SHP77 treated with DMSO at 0.1 percent for 48 hours (cell line): ENCODE measurements around the gene MFN2.
"Not testable (repeated sequence)": the region's sequence is repeated elsewhere in the genome, so short reads cannot be mapped to it uniquely, and the experiment has no call there.

ENCODE experiments used
- DNase-seq: peaks from one replicate; lab custom pipeline; 2025; lab: John Stamatoyannopoulos, UW

The MFN2 gene

DNA sequence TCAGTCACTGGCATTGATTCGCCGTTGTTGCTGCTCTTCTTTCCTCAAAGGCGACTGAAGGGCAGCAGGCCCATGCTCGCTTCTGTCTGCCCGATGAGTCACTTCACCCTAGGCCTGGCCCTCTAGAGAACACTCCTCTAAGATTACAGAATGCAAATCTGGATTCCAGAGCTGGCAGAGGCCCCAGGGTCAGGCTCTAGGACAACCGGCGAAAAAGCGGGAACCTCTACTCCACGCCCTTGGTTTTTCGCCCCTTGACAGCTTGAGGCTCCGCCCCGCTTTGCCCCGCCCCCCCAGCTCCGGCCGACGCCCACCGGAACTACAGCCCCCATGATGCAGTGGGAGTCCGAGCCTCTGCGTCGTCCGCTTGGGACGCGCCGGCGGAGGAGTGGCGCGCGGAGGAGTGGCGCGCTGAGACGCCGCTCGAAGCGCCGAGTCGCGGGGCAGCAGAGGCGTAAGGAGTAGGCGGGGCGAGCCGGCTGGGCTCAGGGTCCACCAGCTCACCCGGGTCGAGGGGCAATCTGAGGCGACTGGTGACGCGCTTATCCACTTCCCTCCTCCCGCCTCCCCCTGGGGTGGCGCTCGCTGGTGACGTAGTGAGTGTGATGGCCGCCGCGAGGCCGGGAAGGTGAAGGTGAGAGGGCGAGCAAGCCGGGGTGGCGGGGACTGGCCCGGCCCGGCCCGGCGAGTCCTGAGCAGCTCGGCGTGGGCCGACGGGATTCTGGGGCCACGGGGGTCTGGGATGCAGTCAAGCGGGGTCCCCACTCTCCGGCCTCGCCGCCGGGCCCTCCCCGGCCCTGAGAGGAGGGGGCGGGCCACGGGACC, at the start of gene MFN2:
MFN2 (plus strand) TSS at position 594 of the 825 bp plus-strand sequence. CDS start 8,725 bp downstream, outside the sequence.
- peak; percentile 93 for DNase-seq

- no peak for DNase-seq
Measured at GRCh38 chr1:11930571-11931445, 49.4 kb upstream of the MFN2 start.

GRCh38 chr1:11931845-11932244, 48.4 kb upstream of the MFN2 start:
- DNase-seq, result no peak

DNA sequence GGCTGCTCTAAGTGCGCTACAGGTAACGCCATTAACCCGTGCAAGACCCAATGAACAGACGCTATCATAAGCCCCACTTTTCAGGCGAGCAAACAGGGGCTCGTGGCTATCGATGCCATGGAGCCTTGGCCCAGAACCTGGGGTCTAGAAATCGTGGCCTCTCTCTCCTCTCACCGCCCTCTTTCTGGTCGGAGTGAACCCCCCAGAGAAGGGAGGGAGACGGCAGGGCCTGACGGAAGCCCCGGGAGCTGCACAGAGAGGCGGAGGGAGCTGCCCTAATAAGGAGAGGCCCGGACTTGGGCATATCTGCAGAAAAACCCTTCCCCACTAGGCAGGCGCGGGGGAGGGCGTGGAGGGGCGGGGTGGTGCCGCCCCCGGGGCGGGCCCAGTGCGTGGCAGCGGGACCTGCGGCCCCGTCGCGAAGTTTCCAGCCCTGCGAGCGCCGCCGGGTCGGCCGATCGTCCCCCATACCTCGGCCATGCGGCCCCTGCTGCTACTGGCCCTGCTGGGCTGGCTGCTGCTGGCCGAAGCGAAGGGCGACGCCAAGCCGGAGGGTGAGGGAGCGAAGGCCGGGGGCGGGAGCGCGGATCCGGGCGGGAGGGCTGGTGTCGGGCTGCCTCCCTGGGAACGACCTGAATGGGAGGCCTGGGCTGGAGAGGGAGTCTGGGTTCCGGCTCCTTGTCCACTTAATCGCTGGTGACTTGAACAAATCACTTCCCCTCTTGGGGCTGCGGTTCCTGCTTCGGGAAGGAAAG, 45.8 kb upstream of the MFN2 start, which contains the start of gene PLOD1:
PLOD1 (plus strand) TSS at position 416 of the 755 bp plus-strand sequence; CDS start at position 479, 63 bp downstream.
- peak; percentile 31 for DNase-seq

DNA sequence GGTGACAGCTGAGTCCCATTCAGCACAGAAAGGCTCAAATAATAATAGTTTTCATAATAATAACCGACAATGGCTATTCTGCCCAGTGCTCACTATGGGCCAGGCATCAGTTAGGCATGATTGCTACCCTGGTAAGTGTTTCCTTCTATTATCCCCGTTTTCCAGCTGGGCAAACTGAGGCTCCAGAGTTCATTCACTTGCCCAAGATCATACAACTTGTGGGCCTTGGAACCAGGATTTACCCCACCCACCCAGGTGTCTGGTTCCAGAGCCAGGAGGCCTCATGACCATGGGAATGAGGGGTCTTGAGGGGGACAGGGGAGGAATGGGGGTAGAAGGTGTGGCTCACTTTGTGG, 45.2 kb upstream of the MFN2 start:
- DNase-seq, result no peak

DNA sequence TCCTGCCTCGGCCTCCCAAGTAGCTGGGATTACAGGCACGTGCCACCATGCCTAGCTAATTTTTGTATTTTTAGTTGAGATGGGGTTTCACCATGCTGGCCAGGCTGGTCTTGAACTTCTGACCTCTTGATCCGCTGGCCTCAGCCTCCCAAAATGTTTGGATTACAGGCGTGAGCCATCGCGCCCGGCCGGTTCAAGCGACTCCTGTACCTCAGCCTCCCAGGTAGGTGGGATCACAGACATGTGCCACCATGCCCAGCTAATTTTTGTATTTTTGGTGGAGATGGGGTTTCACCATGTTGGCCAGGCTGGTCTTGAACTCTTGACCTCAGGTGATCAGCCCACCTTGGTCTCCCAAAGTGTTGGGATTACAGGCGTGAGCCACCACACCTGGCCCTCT, 44.5 kb upstream of the MFN2 start:
- DNase-seq, result not testable (repeated sequence)

- no peak for DNase-seq
Measured at GRCh38 chr1:11938722-11939526, 41.3 kb upstream of the MFN2 start.

DNA sequence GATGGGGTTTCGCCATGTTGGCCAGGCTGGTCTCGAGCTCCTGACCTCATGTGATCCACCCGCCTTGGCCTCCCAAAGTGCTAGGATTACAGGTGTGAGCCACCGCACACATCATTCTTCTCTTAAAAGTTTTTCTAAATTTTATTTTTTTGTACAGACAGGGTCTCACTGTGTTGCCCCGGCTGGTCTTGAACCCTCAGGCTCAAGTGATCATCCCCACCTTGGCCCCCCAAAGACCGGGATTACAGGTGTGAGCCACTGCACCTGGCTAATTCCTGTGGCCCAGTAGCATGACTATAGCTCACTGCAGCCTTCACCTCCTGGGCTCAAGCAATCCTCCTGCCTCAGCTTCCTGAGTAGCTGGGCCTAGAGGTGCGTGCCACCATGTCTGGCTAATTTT, 40.5 kb upstream of the MFN2 start:
- not testable (repeated sequence) for DNase-seq

- no peak for DNase-seq
Measured at GRCh38 chr1:11940260-11940921, 39.9 kb upstream of the MFN2 start.

DNA sequence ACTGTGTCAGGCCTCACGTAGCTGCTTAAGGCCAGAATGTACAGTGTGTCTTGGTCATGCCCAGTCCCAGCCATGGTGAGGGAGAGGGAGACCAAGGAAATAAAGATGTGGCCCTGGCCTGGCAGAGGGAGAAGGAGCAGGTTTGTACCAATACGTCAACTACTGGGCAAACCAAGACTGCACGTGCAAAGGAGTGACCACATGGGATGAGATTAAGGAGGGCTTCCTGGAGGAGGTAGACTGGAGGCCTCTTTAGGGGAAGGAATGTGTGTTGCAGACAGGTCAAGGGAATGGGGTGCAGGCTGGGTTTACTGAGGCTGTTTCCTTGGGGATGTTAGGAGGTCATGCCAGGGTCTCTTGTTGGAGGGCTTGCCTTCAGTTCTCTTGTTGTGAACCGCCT, 38.0 kb upstream of the MFN2 start:
- no peak for DNase-seq

DNA sequence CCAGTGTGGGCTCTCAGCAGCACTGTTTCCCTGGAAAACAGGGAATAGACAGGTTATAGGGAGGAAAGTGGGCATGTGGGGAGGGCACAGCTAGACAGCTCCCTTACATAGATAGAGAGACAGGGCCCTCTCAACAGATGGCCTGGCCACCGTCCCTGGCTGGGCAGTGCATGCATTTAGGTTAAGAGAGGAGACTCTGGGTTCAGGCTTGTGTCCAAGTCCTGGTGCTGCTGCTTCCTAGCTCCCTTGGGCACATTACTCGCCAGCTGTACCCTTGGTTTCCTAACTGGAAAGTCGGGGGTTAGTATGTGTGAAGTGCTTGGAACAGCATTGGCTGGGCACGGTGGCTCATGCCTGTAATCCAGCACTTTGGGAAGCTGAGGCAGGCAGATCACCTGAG, 36.6 kb upstream of the MFN2 start:
- no peak for DNase-seq

GRCh38 chr1:11944358-11944931, 35.8 kb upstream of the MFN2 start:
- DNase-seq, result peak; percentile 30

GRCh38 chr1:11946647-11947046, 33.6 kb upstream of the MFN2 start:
- DNase-seq, result no peak

GRCh38 chr1:11948822-11949458, 31.3 kb upstream of the MFN2 start:
- no peak for DNase-seq

GRCh38 chr1:11951901-11952300, 28.3 kb upstream of the MFN2 start:
- DNase-seq, result no peak

DNA sequence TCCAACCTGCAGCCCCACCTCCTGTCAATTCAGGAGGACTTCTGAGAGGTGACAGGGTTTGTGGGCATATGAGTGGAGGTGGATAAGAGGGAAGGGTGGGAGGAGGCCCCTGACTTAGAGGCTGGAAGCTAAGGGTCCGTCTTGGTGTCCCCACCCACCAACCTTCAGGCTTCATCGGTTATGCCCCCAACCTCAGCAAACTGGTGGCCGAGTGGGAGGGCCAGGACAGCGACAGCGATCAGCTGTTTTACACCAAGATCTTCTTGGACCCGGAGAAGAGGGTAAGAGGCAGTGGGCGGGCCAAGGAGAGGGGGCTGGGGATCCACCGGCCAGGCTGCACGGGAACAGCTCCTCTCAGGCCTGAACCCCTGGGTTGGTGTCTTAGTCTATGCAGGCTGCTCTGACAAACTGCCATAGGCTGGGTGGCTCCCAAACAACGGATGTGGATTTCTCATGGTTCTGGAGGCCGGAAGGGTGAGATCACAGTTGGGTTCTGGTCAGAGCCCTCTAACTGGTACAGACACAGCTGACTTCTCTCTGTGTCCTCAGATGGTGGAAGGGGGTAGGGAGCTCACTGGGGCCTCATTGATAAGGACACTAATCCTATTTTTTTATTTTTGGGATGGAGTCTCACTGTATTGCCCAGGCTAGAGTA, 27.7 kb upstream of the MFN2 start:
- DNase-seq, result no peak

GRCh38 chr1:11955221-11955620, 25.0 kb upstream of the MFN2 start:
- DNase-seq, result no peak

GRCh38 chr1:11957398-11957797, 22.8 kb upstream of the MFN2 start:
- DNase-seq, result no peak

DNA sequence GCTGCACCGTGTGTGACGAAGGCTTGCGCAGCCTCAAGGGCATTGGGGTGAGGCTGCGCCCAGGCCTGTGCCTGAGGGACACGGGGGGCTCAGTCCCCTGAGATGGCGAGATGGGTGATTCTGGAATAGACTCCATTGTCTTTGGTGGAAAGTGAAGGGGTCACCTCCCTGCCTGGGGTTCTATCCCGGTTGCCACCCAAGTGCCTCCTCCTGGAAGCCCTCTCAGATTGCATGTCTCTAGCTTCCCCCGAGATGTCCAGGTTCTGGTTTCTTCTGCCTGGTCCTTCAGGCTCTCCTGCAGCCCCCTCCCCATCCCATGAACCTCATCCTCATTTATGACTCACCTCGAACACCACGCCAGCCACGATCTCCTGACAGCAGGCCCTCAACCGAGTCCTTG, 22.3 kb upstream of the MFN2 start:
- DNase-seq, result no peak
